WTC11 (cell line): ENCODE data around the gene ALDOA. TPM values are rescaled to one million over a fixed set of nuclear protein-coding genes. Genes with fewer than 3 reads are reported as not detected.

Experiments
- ATAC-seq: fragments of 200-7000 bp; cut with Tn5 transposase; 2 replicates; pipeline ENCODE4 v1.10.0; 2021; ENCODE audit warnings: mild to moderate bottlenecking, moderate library complexity
- Bru-seq: library from RNA; stranded (reverse); fragments of 400-500 nt; gene quantifications from one replicate; lab custom pipeline; 2021; lab: Mats Ljungman, UMichigan
- CTCF ChIA-PET: fragments of 300-600 bp; sonication (Branson Sonifier 250); formaldehyde crosslinking; loops from one replicate; lab custom pipeline; 2021; ENCODE audit warnings: antibody characterized with exemption; lab: Charles Lee
- POLR2A ChIA-PET: fragments of 350-600 bp; sonication (Branson Sonifier 250); formaldehyde crosslinking; loops from one replicate; lab custom pipeline; 2021; ENCODE audit warnings: antibody characterized with exemption; lab: Charles Lee
- DNase-seq: peaks from one replicate; pipeline ENCODE4 v3.0.0; 2021; ENCODE audit warnings: low spot score
- H3K27ac Mint-ChIP-seq: 2 replicates; pipeline ENCODE4 v1.8.0; 2021; ENCODE audit warnings: mixed read lengths
- H3K27me3 Mint-ChIP-seq: 2 replicates; pipeline ENCODE4 v1.8.0; 2021; ENCODE audit warnings: low read depth, mild to moderate bottlenecking, moderate library complexity, mixed read lengths
- H3K36me3 Mint-ChIP-seq: 2 replicates; pipeline ENCODE4 v1.8.0; 2021; ENCODE audit warnings: mixed read lengths
- H3K4me1 Mint-ChIP-seq: 2 replicates; pipeline ENCODE4 v1.8.0; 2022; ENCODE audit warnings: mixed read lengths
- H3K4me3 Mint-ChIP-seq: 2 replicates; pipeline ENCODE4 v1.8.0; 2021; ENCODE audit warnings: mild to moderate bottlenecking, moderate library complexity, mixed read lengths
- H3K9me3 Mint-ChIP-seq: 2 replicates; pipeline ENCODE4 v1.8.0; 2021; ENCODE audit warnings: mixed read lengths
- ATF1 ChIP-seq: sonication (generic); formaldehyde crosslinking; IDR thresholded peaks from 2 replicates; pipeline ENCODE4 v1.8.1; 2023; ENCODE audit warnings: mild to moderate bottlenecking, moderate library complexity, missing genetic modification reagents
- CBFB ChIP-seq: sonication (generic); formaldehyde crosslinking; IDR thresholded peaks from 2 replicates; pipeline ENCODE4 v1.8.1; 2022; ENCODE audit warnings: mild to moderate bottlenecking, low read depth, missing genetic modification reagents
- ETV6 ChIP-seq: sonication (generic); formaldehyde crosslinking; IDR thresholded peaks from 2 replicates; pipeline ENCODE4 v1.8.1; 2022; ENCODE audit warnings: mild to moderate bottlenecking, missing genetic modification reagents
- HMGA2 ChIP-seq: fragments of 250-450 bp; sonication (Bioruptor Pico); IDR thresholded peaks from 2 replicates; pipeline ENCODE4 v1.4.0; 2021; ENCODE audit warnings: mild to moderate bottlenecking, moderate library complexity
- JUN ChIP-seq: sonication (generic); formaldehyde crosslinking; IDR thresholded peaks from 2 replicates; pipeline ENCODE4 v1.8.0; 2023; ENCODE audit warnings: mild to moderate bottlenecking, missing genetic modification reagents
- NR3C1 ChIP-seq: sonication (generic); formaldehyde crosslinking; conservative IDR thresholded peaks from 2 replicates; pipeline ENCODE4 v1.8.1; 2023; ENCODE audit warnings: low read depth, mild to moderate bottlenecking, missing genetic modification reagents
- TEAD1 ChIP-seq: sonication (generic); formaldehyde crosslinking; IDR thresholded peaks from 2 replicates; pipeline ENCODE4 v1.8.0; 2022; ENCODE audit warnings: mild to moderate bottlenecking, missing genetic modification reagents
- ZNF232 ChIP-seq: sonication (generic); formaldehyde crosslinking; IDR thresholded peaks from 2 replicates; pipeline ENCODE4 v1.8.0; 2022; ENCODE audit warnings: mild to moderate bottlenecking, missing genetic modification reagents
- long read RNA-seq, 3 experiments: library from RNA in 1 of 3; library from capped mRNA in 1 of 3; library from polyadenylated mRNA in 1 of 3; unstranded in 2 of 3; stranded (forward) in 1 of 3; transcript quantifications; one replicate each; pipeline ENCODE4 v2.0.0, GENCODE V29; 2021
- total RNA-seq: library from RNA; stranded (reverse); gene quantifications from 3 replicates; pipeline ENCODE4 v1.2.3, GENCODE V29; 2021
- TF ChIP-seq, protein P1 (sequence below): sonication (generic); formaldehyde crosslinking; IDR thresholded peaks from 2 replicates; pipeline ENCODE4 v1.8.0; 2023; ENCODE audit warnings: missing genetic modification reagents
- TF ChIP-seq, protein P2 (sequence below): fragments of 250-450 bp; sonication (Bioruptor Pico); IDR thresholded peaks from 2 replicates; pipeline ENCODE4 v1.9.0; 2021; ENCODE audit warnings: mild to moderate bottlenecking
- TF ChIP-seq, protein P3 (sequence below): sonication (generic); formaldehyde crosslinking; conservative IDR thresholded peaks from 2 replicates; pipeline ENCODE4 v1.8.1; 2022; ENCODE audit warnings: mild to moderate bottlenecking, missing genetic modification reagents
- TF ChIP-seq, protein P4 (sequence below): fragments of 250-450 bp; sonication (Bioruptor Pico); IDR thresholded peaks from 2 replicates; pipeline ENCODE4 v1.9.0; 2021; ENCODE audit warnings: mild to moderate bottlenecking, borderline replicate concordance
- TF ChIP-seq, protein P5 (sequence below): sonication (generic); formaldehyde crosslinking; IDR thresholded peaks from 2 replicates; pipeline ENCODE4 v1.8.0; 2022; ENCODE audit warnings: mild to moderate bottlenecking, missing genetic modification reagents
- TF ChIP-seq, protein P6 (sequence below): sonication (generic); formaldehyde crosslinking; IDR thresholded peaks from 2 replicates; pipeline ENCODE4 v1.8.1; 2023; ENCODE audit warnings: mild to moderate bottlenecking, moderate library complexity, missing genetic modification reagents
- TF ChIP-seq, protein P7 (sequence below): sonication (generic); formaldehyde crosslinking; IDR thresholded peaks from 2 replicates; pipeline ENCODE4 v1.8.1; 2022; ENCODE audit warnings: mild to moderate bottlenecking, missing genetic modification reagents, moderate library complexity, borderline replicate concordance
- TF ChIP-seq, protein P8 (sequence below): sonication (generic); formaldehyde crosslinking; IDR thresholded peaks from 2 replicates; pipeline ENCODE4 v1.8.1; 2023; ENCODE audit warnings: mild to moderate bottlenecking, missing genetic modification reagents

The ALDOA gene
- total RNA-seq: 1,537 to 1,958 TPM (median 1,913 TPM) in 3 replicates
- percentile 88 among the genes with signal in this experiment for Bru-seq, nascent RNA
- long read RNA-seq, experiment 1, transcript ALDOA-202 (9 exons, 1,603 nt): minor isoform, 25 of 3,201 reads
- long read RNA-seq, experiment 1, transcript ALDOA-209 (9 exons, 1,579 nt): major isoform, 2,875 of 3,201 reads
- long read RNA-seq, experiment 1, transcript ALDOA-206 (9 exons, 1,550 nt): minor isoform, 271 of 3,201 reads
- long read RNA-seq, experiment 1, transcript ALDOA-219 (8 exons, 1,499 nt): minor isoform, 10 of 3,201 reads
- long read RNA-seq, experiment 1, partial matches to known transcripts: 2 of 3,201 reads
- long read RNA-seq, experiment 1, other reads (novel, unspliced or antisense): 3 of 3,201 reads
- long read RNA-seq, experiment 2, transcript ALDOA-214 (4 exons, 801 nt): minor isoform, 16 of 2,187 reads
- long read RNA-seq, experiment 2, transcript ALDOA-209 (9 exons, 1,579 nt): major isoform, 1,466 of 2,187 reads
- long read RNA-seq, experiment 2, transcript ALDOA-206 (9 exons, 1,550 nt): minor isoform, 289 of 2,187 reads
- long read RNA-seq, experiment 2, transcript ALDOA-219 (8 exons, 1,499 nt): minor isoform, 9 of 2,187 reads
- long read RNA-seq, experiment 2, partial matches to known transcripts: 354 of 2,187 reads
- long read RNA-seq, experiment 2, other reads (novel, unspliced or antisense): 41 of 2,187 reads
- long read RNA-seq, experiment 3, transcript ALDOA-206 (9 exons, 1,550 nt): minor isoform, 165 of 1,651 reads
- long read RNA-seq, experiment 3, transcript ALDOA-202 (9 exons, 1,603 nt): minor isoform, 19 of 1,651 reads
- long read RNA-seq, experiment 3, transcript ALDOA-209 (9 exons, 1,579 nt): major isoform, 1,438 of 1,651 reads
- long read RNA-seq, experiment 3, transcript ALDOA-219 (8 exons, 1,499 nt): minor isoform, 16 of 1,651 reads
- long read RNA-seq, experiment 3, partial matches to known transcripts: 4 of 1,651 reads
- long read RNA-seq, experiment 3, other reads (novel, unspliced or antisense): 7 of 1,651 reads

DNA sequence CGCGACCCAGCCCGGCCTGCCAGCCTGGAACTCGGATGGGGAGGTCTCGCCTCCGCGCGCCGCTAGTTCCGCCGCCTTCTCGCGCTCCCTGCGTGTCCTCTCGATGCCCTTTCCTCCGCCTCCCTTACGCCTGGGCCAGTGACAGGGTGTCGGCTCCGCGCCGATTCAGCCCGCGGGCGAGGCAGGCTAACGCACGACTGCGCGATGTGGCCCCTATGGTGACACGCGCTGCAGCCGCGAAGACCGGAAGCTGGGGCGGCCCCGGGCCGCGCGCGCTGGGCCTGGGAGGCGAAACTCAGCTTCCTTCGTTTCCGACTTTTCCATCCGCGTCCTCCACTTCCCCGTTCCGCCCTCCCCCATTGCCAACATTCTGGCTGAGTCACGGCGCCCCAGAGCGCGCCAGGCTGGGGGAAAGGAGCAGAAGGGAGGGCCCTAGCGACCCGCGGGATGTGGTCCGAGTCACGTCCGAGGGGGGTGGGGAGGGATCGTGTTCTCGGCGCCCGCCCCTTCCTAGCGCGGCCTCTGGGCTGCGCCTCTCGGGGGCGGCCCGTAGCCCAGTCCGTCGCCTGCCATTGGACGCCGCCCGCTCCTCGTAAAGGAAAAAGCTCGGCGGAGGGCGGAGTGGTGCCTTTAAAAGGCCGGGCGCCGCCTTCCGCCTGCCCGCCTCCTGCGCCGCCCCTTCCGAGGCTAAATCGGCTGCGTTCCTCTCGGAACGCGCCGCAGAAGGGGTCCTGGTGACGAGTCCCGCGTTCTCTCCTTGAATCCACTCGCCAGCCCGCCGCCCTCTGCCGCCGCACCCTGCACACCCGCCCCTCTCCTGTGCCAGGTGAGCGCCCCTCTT is at the start of gene ALDOA:
Gene ALDOA (plus strand): TSS at position 659 of the 841 bp plus-strand sequence. CDS start 1,138 bp downstream, outside the sequence.
- ATAC-seq: peak; percentile 86
- peaks cover 37% of the 10 kb centered on the region for H3K4me1 Mint-ChIP-seq
- ChIA-PET POLR2A (interaction anchor here (0.6 to 2.3 kb wide), 7 partner anchors 9 to 352 kb away, joined by 3 to 27 read pairs (median 5); partner anchors contain the start of genes HIRIP3, TBX6, TLCD3B and YPEL3), CTCF (interaction anchor here (0.5 to 5.1 kb wide), 17 partner anchors 11 to 364 kb away, joined by 3 to 89 read pairs (median 4); partner anchors contain the start of genes DCTPP1, PAGR1, PPP4C and SEZ6L2)
- H3K27me3 Mint-ChIP-seq: no peaks in the 10 kb centered on the region
- peak within 1 kb of the TSS; percentile 99 for H3K27ac Mint-ChIP-seq
- peak; percentile 92 for DNase-seq
- no peaks in the 10 kb centered on the region for H3K9me3 Mint-ChIP-seq
- H3K36me3 Mint-ChIP-seq: peaks cover 37% of the 10 kb centered on the region
- H3K4me3 Mint-ChIP-seq: peak within 1 kb of the TSS; percentile 96
- TF ChIP-seq NR3C1 (CRISPR knock-in tag) (0 out of 2 replicates have a peak, but pooled peaks have one; percentile 82), HMGA2 (CRISPR knock-in tag) (no peak), ETV6 (CRISPR knock-in tag) (peak; percentile 50), ATF1 (CRISPR knock-in tag) (peak; percentile 86; the same call in 1 of the 2 replicates), CBFB (0 out of 2 replicates have a peak, but pooled peaks have one; percentile 17), TEAD1 (CRISPR knock-in tag) (peak; percentile 76), JUN (CRISPR knock-in tag) (peak; percentile 46; the same call in 1 of the 2 replicates), ZNF232 (CRISPR knock-in tag) (peak; percentile 83)
- TF ChIP-seq, protein P1, sequence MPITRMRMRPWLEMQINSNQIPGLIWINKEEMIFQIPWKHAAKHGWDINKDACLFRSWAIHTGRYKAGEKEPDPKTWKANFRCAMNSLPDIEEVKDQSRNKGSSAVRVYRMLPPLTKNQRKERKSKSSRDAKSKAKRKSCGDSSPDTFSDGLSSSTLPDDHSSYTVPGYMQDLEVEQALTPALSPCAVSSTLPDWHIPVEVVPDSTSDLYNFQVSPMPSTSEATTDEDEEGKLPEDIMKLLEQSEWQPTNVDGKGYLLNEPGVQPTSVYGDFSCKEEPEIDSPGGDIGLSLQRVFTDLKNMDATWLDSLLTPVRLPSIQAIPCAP (CRISPR knock-in tag): 0 out of 2 replicates have a peak, but pooled peaks have one; percentile 9
- TF ChIP-seq, protein P2, sequence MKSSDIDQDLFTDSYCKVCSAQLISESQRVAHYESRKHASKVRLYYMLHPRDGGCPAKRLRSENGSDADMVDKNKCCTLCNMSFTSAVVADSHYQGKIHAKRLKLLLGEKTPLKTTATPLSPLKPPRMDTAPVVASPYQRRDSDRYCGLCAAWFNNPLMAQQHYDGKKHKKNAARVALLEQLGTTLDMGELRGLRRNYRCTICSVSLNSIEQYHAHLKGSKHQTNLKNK (CRISPR knock-in tag): no peak
- TF ChIP-seq, protein P3, sequence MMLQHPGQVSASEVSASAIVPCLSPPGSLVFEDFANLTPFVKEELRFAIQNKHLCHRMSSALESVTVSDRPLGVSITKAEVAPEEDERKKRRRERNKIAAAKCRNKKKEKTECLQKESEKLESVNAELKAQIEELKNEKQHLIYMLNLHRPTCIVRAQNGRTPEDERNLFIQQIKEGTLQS (CRISPR knock-in tag): no peak
- TF ChIP-seq, protein P4, sequence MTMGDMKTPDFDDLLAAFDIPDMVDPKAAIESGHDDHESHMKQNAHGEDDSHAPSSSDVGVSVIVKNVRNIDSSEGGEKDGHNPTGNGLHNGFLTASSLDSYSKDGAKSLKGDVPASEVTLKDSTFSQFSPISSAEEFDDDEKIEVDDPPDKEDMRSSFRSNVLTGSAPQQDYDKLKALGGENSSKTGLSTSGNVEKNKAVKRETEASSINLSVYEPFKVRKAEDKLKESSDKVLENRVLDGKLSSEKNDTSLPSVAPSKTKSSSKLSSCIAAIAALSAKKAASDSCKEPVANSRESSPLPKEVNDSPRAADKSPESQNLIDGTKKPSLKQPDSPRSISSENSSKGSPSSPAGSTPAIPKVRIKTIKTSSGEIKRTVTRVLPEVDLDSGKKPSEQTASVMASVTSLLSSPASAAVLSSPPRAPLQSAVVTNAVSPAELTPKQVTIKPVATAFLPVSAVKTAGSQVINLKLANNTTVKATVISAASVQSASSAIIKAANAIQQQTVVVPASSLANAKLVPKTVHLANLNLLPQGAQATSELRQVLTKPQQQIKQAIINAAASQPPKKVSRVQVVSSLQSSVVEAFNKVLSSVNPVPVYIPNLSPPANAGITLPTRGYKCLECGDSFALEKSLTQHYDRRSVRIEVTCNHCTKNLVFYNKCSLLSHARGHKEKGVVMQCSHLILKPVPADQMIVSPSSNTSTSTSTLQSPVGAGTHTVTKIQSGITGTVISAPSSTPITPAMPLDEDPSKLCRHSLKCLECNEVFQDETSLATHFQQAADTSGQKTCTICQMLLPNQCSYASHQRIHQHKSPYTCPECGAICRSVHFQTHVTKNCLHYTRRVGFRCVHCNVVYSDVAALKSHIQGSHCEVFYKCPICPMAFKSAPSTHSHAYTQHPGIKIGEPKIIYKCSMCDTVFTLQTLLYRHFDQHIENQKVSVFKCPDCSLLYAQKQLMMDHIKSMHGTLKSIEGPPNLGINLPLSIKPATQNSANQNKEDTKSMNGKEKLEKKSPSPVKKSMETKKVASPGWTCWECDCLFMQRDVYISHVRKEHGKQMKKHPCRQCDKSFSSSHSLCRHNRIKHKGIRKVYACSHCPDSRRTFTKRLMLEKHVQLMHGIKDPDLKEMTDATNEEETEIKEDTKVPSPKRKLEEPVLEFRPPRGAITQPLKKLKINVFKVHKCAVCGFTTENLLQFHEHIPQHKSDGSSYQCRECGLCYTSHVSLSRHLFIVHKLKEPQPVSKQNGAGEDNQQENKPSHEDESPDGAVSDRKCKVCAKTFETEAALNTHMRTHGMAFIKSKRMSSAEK (CRISPR knock-in tag): no peak
- TF ChIP-seq, protein P5, sequence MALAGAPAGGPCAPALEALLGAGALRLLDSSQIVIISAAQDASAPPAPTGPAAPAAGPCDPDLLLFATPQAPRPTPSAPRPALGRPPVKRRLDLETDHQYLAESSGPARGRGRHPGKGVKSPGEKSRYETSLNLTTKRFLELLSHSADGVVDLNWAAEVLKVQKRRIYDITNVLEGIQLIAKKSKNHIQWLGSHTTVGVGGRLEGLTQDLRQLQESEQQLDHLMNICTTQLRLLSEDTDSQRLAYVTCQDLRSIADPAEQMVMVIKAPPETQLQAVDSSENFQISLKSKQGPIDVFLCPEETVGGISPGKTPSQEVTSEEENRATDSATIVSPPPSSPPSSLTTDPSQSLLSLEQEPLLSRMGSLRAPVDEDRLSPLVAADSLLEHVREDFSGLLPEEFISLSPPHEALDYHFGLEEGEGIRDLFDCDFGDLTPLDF (CRISPR knock-in tag): 0 out of 2 replicates have a peak, but pooled peaks have one; percentile 30
- TF ChIP-seq, protein P6, sequence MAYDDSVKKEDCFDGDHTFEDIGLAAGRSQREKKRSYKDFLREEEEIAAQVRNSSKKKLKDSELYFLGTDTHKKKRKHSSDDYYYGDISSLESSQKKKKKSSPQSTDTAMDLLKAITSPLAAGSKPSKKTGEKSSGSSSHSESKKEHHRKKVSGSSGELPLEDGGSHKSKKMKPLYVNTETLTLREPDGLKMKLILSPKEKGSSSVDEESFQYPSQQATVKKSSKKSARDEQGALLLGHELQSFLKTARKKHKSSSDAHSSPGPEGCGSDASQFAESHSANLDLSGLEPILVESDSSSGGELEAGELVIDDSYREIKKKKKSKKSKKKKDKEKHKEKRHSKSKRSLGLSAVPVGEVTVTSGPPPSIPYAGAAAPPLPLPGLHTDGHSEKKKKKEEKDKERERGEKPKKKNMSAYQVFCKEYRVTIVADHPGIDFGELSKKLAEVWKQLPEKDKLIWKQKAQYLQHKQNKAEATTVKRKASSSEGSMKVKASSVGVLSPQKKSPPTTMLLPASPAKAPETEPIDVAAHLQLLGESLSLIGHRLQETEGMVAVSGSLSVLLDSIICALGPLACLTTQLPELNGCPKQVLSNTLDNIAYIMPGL (CRISPR knock-in tag): peak; percentile 85; the same call in 1 of the 2 replicates
- TF ChIP-seq, protein P7, sequence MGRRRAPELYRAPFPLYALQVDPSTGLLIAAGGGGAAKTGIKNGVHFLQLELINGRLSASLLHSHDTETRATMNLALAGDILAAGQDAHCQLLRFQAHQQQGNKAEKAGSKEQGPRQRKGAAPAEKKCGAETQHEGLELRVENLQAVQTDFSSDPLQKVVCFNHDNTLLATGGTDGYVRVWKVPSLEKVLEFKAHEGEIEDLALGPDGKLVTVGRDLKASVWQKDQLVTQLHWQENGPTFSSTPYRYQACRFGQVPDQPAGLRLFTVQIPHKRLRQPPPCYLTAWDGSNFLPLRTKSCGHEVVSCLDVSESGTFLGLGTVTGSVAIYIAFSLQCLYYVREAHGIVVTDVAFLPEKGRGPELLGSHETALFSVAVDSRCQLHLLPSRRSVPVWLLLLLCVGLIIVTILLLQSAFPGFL: peak; percentile 41; the same call in 1 of the 2 replicates
- TF ChIP-seq, protein P8, sequence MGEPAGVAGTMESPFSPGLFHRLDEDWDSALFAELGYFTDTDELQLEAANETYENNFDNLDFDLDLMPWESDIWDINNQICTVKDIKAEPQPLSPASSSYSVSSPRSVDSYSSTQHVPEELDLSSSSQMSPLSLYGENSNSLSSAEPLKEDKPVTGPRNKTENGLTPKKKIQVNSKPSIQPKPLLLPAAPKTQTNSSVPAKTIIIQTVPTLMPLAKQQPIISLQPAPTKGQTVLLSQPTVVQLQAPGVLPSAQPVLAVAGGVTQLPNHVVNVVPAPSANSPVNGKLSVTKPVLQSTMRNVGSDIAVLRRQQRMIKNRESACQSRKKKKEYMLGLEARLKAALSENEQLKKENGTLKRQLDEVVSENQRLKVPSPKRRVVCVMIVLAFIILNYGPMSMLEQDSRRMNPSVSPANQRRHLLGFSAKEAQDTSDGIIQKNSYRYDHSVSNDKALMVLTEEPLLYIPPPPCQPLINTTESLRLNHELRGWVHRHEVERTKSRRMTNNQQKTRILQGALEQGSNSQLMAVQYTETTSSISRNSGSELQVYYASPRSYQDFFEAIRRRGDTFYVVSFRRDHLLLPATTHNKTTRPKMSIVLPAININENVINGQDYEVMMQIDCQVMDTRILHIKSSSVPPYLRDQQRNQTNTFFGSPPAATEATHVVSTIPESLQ (CRISPR knock-in tag): no peak
